Renal pelvis (tissue), 4 donors: ENCODE results near the gene ASB5. TPM values are rescaled to one million over a fixed set of nuclear protein-coding genes. Genes with fewer than 3 reads are reported as not detected.
"Not testable (repeated sequence)": the region's sequence is repeated elsewhere in the genome, so short reads cannot be mapped to it uniquely, and the experiment has no call there.

Experiments
- DNase-seq: peaks from one replicate; pipeline ENCODE4 v3.0.0-alpha.2; 2013
- polyA plus RNA-seq, 3 donors: library from polyadenylated mRNA; unstranded; fragments of 120-200 nt; gene quantifications; one replicate each; pipeline ENCODE4 v1.2.1, GENCODE V29; 2013; ENCODE audit not compliant: insufficient read length in 3 of 3

Gene ASB5
- polyA plus RNA-seq, 3 donors = 0.18 to 0.34 (median 0.26) TPM

- no peak for DNase-seq
These were observed 45.5 kb downstream of the ASB5 start for GRCh38 chr4:176223561-176223960.

GRCh38 chr4:176222149-176222548 lies 46.9 kb downstream of the ASB5 start:
- no peak for DNase-seq

GRCh38 chr4:176217510-176217909 lies 51.5 kb downstream of the ASB5 start:
- DNase-seq = no peak

GRCh38 chr4:176212351-176212750 lies 56.7 kb downstream of the ASB5 start:
- not testable (repeated sequence) for DNase-seq

GRCh38 chr4:176210579-176211296 lies 58.3 kb downstream of the ASB5 start:
- DNase-seq = no peak

GRCh38 chr4:176210101-176210500 lies 58.9 kb downstream of the ASB5 start:
- DNase-seq = no peak

GRCh38 chr4:176209535-176209934 lies 59.5 kb downstream of the ASB5 start:
- DNase-seq = no peak

- DNase-seq = no peak
These were observed 61.2 kb downstream of the ASB5 start for GRCh38 chr4:176207839-176208238.

GRCh38 chr4:176205299-176205698 lies 63.7 kb downstream of the ASB5 start:
- DNase-seq = no peak

GRCh38 chr4:176198316-176198903 lies 70.6 kb downstream of the ASB5 start:
- DNase-seq = no peak

GRCh38 chr4:176195184-176195978 lies 73.6 kb downstream of the ASB5 start, which contains the start of gene SPATA4:
TSS of gene SPATA4 (minus strand) at chr4:176195585. CDS start at chr4:176195562, 23 bp downstream.
- DNase-seq = peak; percentile 89

- DNase-seq = no peak
These were observed 75.1 kb downstream of the ASB5 start for GRCh38 chr4:176193938-176194337.

- DNase-seq = no peak
These were observed 75.9 kb downstream of the ASB5 start for GRCh38 chr4:176193126-176193525.

GRCh38 chr4:176191974-176192373 lies 77.0 kb downstream of the ASB5 start:
- no peak for DNase-seq

- DNase-seq = no peak
These were observed 78.9 kb downstream of the ASB5 start for GRCh38 chr4:176189891-176190795.

GRCh38 chr4:176188654-176189053 lies 80.4 kb downstream of the ASB5 start:
- DNase-seq = no peak

GRCh38 chr4:176187624-176188023 lies 81.4 kb downstream of the ASB5 start:
- DNase-seq = no peak

- no peak for DNase-seq
These were observed 82.2 kb downstream of the ASB5 start for GRCh38 chr4:176186671-176187395.

GRCh38 chr4:176186067-176186466 lies 83.0 kb downstream of the ASB5 start:
- DNase-seq = no peak

- no peak for DNase-seq
These were observed 84.0 kb downstream of the ASB5 start for GRCh38 chr4:176185051-176185450.
